Activated naive CD4-positive, alpha-beta T cell treated with Interleukin-2 at 50 U/mL for 16 hours (primary cell): ENCODE measurements around the gene SLC9A9.
"Not testable (repeated sequence)": the region's sequence is repeated elsewhere in the genome, so short reads cannot be mapped to it uniquely, and the experiment has no call there.

ENCODE experiments used
- DNase-seq: peaks from one replicate; pipeline ENCODE4 v3.0.0-alpha.2; 2020

The SLC9A9 gene

GRCh38 chr3:143439817-143440216 is 408.5 kb downstream of the SLC9A9 start:
- no peak for DNase-seq

GRCh38 chr3:143437405-143437804 is 410.9 kb downstream of the SLC9A9 start:
- no peak for DNase-seq

GRCh38 chr3:143436231-143436930 is 411.9 kb downstream of the SLC9A9 start:
- no peak for DNase-seq

GRCh38 chr3:143433787-143434378 is 414.4 kb downstream of the SLC9A9 start:
- no peak for DNase-seq

GRCh38 chr3:143431298-143431697 is 417.0 kb downstream of the SLC9A9 start:
- not testable (repeated sequence) for DNase-seq

- no peak for DNase-seq
Observed at GRCh38 chr3:143430568-143430967, 417.7 kb downstream of the SLC9A9 start.

- no peak for DNase-seq
Observed at GRCh38 chr3:143429628-143430514, 418.4 kb downstream of the SLC9A9 start.

GRCh38 chr3:143428294-143428693 is 420.0 kb downstream of the SLC9A9 start:
- DNase-seq, result no peak

- no peak for DNase-seq
Observed at GRCh38 chr3:143427631-143428030, 420.6 kb downstream of the SLC9A9 start.

- DNase-seq, result no peak
Observed at GRCh38 chr3:143424874-143425273, 423.4 kb downstream of the SLC9A9 start.

- DNase-seq, result no peak
Observed at GRCh38 chr3:143421556-143421955, 426.7 kb downstream of the SLC9A9 start.

GRCh38 chr3:143419611-143420010 is 428.7 kb downstream of the SLC9A9 start:
- DNase-seq, result no peak

GRCh38 chr3:143418391-143418790 is 429.9 kb downstream of the SLC9A9 start:
- no peak for DNase-seq

- no peak for DNase-seq
Observed at GRCh38 chr3:143416229-143416628, 432.0 kb downstream of the SLC9A9 start.

- no peak for DNase-seq
Observed at GRCh38 chr3:143414571-143415253, 433.6 kb downstream of the SLC9A9 start.

GRCh38 chr3:143413372-143413771 is 434.9 kb downstream of the SLC9A9 start:
- no peak for DNase-seq

GRCh38 chr3:143412084-143412483 is 436.2 kb downstream of the SLC9A9 start:
- no peak for DNase-seq

GRCh38 chr3:143410259-143410658 is 438.0 kb downstream of the SLC9A9 start:
- DNase-seq, result no peak

GRCh38 chr3:143408771-143409170 is 439.5 kb downstream of the SLC9A9 start:
- no peak for DNase-seq

- DNase-seq, result no peak
Observed at GRCh38 chr3:143402602-143403001, 445.7 kb downstream of the SLC9A9 start.

- no peak for DNase-seq
Observed at GRCh38 chr3:143396790-143397189, 451.5 kb downstream of the SLC9A9 start.

- DNase-seq, result no peak
Observed at GRCh38 chr3:143389388-143389787, 458.9 kb downstream of the SLC9A9 start.

- no peak for DNase-seq
Observed at GRCh38 chr3:143387425-143387824, 460.8 kb downstream of the SLC9A9 start.
